IPS DF 19.7 (cell line): Measurements from ENCODE around the gene DLK2.
"Not testable (repeated sequence)": the region's sequence is repeated elsewhere in the genome, so short reads cannot be mapped to it uniquely, and the experiment has no call there.

ENCODE experiments used
- DNase-seq: peaks from one replicate; pipeline ENCODE4 v3.0.0-alpha.2; 2013; ENCODE audit warnings: low read depth, low spot score

The DLK2 gene

GRCh38 chr6:43481591-43482236 is 26.4 kb upstream of the DLK2 start:
- no peak for DNase-seq

GRCh38 chr6:43481075-43481474 is 25.7 kb upstream of the DLK2 start:
- DNase-seq = no peak

GRCh38 chr6:43478008-43478372 is 22.6 kb upstream of the DLK2 start:
- no peak for DNase-seq

GRCh38 chr6:43477235-43478007 is 22.1 kb upstream of the DLK2 start, which contains the start of gene TJAP1:
Gene TJAP1, plus strand, starts transcription at chr6:43477570. Its CDS starts 21,432 bp downstream, at chr6:43499002.
- peak; percentile 67 for DNase-seq

DNA sequence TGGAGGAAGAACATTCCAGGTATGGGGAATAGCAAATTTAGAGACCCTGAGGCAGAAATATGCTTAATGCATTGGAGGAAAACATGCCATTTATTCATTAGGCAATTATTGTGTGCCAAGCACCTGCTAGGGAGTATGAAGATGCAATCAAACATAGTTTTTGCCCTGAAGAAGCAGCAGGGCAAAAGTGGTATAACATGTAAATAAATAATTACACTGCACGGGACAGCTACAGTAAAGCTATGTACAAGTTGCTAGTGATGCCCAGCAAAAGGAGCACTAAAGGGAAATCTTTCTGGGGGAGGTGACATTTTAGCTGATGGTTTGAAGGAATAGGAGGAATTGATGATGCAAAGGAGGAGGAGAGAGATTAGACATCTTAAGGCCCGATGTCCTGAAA is 21.4 kb upstream of the DLK2 start:
- no peak for DNase-seq

DNA sequence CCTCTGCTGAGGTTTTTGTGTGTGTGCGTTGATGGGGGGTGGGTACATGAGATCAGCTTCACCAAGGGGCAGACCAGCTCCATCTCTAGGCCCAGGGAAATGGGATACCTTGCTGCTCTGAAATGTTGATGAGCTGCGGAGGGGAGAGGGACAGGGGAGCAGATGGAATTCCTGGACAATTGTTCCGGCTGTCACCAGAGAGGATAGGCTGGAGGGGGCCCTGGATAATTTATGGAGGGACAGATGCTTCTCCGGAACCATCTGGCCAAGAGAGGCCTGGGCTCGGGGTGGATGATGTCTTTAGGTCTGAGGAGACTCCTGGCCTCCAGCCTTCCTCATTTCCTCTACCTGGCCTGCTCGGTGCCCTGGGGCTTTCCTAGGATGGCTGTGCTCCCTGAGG is 20.2 kb upstream of the DLK2 start:
- DNase-seq = no peak

- no peak for DNase-seq
Observed at GRCh38 chr6:43472515-43472914, 17.2 kb upstream of the DLK2 start.

GRCh38 chr6:43471399-43471798 is 16.1 kb upstream of the DLK2 start:
- no peak for DNase-seq

- DNase-seq = no peak
Observed at GRCh38 chr6:43469947-43470346, 14.6 kb upstream of the DLK2 start.

GRCh38 chr6:43468748-43469681 is 13.7 kb upstream of the DLK2 start:
- no peak for DNase-seq

- no peak for DNase-seq
Observed at GRCh38 chr6:43468240-43468639, 12.9 kb upstream of the DLK2 start.

DNA sequence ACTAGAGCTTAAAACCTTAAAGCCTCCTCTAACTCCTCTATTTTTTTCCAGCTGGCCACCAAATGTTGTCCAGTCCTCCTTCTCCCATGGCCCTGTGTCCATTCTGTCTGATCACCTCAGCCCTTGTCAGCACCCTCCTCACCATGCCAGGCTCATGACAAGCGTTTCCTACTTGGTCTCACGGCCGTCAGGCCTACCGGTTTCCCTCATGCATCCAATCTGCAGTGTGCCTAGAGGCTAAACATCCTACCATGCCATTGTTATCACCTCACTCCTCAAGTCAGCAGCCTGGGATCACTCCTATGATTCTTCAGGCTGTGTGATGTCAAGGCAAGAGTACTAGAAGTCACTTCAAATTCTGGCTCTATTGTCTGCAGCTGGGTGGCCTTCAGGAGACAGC is 12.4 kb upstream of the DLK2 start:
- no peak for DNase-seq

DNA sequence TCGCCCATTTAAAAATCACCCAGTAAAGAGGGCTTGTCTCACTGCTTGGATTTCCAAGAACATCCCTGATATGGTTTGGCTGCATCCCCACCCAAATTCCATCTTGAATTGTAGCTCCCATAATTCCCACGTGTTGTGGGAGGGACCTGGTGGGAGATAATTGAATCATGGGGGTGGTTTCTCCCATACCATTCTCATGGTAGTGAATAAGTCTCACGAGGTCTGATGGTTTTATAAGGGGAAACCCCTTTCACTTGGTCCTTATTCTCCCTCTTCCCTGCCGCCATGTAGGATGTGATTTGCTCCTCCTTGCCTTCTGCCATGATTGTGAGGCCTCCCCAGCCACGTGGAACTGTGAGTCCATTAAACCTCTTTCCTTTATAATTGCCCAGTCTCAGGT is 11.9 kb upstream of the DLK2 start:
- not testable (repeated sequence) for DNase-seq

DNA sequence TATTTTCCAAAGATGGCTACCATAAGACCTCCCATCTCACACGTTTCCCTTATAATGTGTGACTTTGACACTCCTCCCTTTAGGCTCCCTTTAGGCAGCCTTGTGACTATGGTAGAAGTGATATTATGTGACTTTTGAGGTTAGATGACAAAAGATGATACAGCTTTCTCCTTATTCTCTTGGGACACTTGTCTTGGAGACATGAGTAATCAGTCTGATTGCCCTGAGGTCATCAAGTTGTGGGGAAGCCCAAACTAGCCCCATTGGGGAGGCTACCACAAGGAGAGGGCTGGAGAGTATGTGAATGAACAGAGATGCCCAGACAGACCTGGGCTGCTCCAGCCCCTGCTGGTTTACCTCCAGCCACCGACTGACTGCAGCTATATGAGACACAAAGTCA is 10.6 kb upstream of the DLK2 start:
- DNase-seq = no peak

DNA sequence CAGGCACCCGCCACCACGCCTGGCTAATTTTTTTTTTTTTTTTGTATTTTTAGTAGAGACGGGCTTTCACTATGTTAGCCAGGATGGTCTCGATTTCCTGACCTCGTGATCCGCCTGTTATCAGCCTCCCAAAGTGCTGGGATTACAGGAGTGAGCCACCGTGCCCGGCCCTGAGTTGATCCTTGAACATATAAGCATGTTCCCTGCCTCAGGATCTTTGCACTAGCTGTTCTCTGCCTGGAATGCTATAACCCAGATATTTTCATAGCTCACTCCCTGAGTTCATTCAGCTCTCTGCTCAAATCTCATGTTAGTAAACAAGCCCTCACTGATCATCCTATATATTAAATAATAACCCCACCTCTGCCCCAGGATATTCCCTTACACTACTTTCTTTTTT is 9.0 kb upstream of the DLK2 start:
- no peak for DNase-seq

- DNase-seq = no peak
Observed at GRCh38 chr6:43461936-43462335, 6.6 kb upstream of the DLK2 start.

GRCh38 chr6:43460032-43460431 is 4.7 kb upstream of the DLK2 start:
- DNase-seq = no peak

- no peak for DNase-seq
Observed at GRCh38 chr6:43459535-43459934, 4.2 kb upstream of the DLK2 start.

GRCh38 chr6:43458154-43458553 is 2.8 kb upstream of the DLK2 start:
- not testable (repeated sequence) for DNase-seq

DNA sequence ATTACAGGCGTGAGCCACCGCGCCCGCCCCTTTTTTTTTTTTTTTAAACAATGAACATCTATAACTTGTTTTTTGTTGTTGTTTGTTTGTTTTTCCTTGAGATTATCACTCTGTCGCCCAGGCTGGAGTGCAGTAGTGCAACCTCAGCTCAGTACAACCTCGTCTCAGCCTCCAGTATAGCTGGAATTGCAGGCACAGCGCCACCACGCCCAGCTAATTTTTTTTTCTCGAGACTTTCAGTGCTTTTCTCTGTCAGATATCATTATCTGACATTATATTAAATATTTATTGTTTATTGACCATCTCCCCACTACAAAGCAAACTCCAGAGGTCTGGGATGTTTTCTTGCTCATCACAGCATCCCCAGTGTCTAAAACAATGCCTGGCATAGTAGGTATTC is 2.3 kb upstream of the DLK2 start:
- no peak for DNase-seq

DNA sequence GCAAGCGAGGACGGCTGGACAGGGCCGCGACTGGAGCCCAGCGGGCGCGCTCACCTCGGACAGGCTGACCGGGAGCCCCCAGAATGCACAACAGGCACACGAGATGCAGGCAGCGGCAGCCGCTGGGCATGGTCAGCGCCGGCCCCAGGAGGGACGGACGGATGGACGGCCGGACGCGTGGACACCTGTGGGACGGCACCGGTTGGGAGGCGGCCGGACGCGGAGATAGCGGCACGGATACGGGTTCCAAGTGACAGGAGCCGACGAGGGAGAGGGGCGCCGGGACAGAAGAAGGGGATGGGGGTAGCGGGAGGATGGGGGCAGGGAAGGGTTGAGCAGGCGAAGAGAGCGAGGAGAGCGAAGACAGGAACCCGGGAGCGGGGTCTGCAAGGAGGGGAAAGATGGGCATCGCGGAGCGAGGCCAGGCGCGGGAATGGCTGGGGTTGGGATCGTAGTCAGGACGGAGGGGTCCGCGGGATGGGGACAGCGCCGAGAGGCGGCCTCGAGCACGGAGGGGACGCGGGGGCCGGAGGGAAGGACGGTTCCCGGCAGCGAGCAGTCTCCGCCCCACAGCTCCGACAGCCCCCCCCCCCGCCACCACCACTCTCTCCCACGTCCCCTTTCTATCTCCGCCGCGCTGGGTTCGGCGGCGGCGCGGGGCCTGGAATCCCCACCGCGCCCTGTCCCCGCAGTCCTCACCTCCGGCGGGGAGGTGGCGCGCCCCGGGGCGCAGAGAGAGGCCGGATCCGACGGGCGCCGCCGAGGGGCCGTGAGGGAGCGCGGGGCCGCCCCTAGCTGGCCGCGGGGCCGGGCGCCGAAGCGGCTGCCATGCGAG is 435 bp downstream of the DLK2 start:
- DNase-seq = no peak
